GM19043 (cell line): ENCODE data around the gene MYL11.

ENCODE experiments used
- ATAC-seq: cut with Tn5 transposase; IDR thresholded peaks from one replicate; pipeline ENCODE4 v1.9.1; 2021; ENCODE audit warnings: low read depth; ENCODE audit not compliant: unreplicated experiment

The MYL11 gene

DNA sequence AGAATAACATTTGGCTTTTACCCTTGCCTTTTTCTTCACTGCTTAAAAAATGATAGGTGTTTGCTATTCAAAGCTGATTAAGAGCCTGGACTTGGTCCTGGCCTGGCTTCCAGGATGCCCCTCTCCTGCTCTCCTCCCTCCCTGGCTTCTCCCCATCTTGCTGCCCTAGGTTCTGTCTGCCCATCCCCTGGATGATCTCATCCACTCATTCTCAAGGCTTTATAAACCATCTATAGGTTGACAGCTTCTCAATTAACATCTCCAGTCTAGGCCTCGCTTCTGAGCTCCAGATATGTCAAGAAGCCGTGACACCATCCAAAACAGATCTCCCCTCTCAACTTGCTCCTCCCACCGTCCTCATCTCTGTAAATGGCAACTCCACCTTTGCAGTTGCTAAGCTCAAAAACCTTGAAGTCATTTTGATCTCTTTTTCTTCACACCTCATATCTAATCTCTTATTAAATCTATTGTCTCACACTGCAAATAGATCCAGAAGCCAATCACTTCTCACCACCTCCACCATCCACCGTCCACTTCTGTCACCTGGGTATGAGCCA, 41.5 kb downstream of the MYL11 start:
- ATAC-seq = no peak

DNA sequence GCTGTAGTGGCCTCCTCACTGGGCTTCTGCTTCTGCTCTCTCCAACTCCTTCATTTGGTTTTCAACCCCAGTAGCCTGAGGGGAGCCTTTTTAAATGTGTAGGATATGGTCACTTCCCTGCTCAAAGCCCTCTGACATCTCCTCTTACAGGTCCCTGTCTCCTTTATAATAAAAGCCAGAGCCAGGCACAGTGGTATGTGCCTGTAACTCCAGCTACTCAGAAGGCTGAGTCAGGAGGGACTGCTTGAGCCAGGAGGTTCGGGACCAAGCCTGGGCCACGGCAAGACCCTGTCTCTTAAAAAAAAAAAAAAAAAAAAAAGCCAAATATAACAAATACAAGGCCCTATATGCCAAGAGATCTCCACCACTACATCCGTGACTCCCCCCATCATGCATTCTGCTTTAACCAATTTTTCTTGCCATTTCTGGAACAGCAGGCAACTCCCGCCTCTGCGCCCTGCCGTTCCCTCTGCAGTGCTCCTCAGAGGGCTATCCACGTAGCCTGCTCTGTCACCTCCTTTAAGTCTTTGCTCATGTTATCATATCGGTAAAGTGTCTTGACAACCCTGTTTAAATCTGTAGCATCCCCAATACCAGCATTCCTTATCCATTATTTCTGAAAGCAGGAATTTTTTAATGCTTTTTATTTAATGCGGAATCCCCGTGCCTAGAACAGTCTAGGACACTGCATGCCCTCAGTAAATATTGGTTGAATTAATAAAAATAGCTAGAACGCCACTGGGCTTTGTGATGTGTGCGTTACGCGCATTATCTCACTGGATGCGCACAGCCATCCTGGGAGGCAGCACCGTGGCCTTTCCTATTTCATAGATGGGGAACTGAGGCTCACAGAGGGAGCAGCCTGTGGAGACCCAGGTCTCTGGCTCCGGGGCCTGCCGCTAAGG, 42.3 kb downstream of the MYL11 start:
- ATAC-seq = no peak

DNA sequence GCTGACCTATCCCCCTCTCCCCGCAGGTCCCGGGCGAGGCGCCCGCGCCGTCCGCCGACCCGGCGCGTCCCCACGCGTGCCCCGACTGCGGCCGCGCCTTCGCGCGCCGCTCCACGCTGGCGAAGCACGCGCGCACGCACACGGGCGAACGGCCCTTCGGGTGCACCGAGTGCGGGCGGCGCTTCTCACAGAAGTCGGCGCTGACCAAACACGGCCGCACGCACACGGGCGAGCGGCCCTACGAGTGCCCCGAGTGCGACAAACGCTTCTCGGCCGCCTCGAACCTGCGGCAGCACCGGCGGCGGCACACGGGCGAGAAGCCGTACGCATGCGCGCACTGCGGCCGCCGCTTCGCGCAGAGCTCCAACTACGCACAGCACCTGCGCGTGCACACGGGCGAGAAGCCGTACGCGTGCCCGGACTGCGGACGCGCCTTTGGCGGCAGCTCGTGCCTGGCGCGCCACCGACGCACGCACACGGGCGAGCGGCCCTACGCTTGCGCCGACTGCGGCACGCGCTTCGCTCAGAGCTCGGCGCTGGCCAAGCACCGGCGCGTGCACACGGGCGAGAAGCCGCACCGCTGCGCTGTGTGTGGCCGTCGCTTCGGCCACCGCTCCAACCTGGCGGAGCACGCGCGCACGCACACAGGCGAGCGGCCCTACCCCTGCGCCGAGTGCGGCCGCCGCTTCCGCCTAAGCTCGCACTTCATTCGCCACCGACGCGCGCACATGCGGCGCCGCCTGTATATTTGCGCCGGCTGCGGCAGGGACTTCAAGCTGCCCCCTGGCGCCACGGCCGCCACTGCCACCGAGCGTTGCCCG, 43.1 kb downstream of the MYL11 start:
- peak; percentile 81 for ATAC-seq

DNA sequence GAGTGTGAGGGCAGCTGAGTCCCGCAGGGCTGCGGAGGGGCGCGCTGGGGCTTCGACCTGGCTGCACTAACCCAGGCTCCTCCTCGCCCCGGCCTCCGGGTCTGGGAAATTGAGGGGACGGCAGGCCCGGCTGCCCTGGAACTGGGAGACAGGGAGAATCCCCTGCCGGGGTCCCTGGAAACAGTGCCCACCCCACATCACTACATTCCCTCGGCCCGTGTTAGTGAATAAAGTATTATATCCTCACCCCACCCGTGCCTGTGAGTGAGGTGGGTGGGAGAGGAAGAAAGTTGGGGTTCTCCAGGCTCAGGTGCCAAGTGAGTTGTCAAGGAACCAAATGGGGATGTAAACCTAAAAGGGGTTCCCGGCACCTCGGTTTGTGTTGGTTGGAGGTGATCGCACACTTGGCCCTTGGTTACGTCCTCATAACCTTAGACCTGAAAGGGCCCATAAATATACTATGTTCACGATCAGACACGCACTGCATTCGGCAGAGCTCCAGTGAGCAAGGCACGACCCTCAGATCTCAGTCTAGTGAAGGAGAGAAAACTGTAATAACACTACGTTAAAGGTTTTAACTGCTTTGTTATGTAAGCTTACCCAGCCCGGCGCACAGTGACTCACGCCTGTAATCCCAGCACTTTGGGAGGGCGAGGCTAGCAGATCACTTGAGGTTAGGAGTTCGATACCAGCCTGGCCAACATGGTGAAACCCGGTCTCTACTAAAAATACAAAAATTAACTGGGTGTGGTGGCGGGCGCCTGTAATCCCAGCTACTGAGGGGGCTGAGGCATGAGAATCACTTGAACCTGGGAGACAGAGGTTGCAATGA, 44.0 kb downstream of the MYL11 start:
- ATAC-seq = no peak

DNA sequence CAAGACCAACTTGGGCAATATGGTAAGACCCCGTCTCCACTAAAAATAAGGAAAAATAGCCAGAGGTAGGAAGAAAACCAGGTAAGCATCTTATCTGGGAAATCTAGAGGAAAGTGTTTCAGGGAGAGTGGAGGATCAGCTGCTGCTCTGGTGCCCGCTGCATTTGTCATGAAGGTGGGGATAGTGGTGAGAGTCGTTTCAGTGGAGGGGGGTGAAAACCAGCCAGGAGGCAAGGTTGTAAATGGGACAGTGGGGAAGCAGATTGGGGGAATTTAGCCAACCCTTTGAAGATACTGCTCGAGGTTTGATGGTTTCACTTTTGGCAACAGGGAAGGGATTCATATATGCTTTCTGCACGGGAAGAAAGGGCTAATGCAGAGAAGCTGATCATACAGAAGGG, 46.4 kb downstream of the MYL11 start:
- no peak for ATAC-seq
